Fibroblast of the aortic adventitia (primary cell): ENCODE results near the gene TARS2. TPM values are rescaled to one million over a fixed set of nuclear protein-coding genes. Genes with fewer than 3 reads are reported as not detected.

Source experiments
- DNase-seq: peaks from one replicate; pipeline ENCODE4 v3.0.0-alpha.2; 2010; ENCODE audit warnings: low read depth
- H3K4me3 ChIP-seq: 2 replicates; pipeline ENCODE4 v1.5.1; 2011; ENCODE audit warnings: low read depth, mild to moderate bottlenecking, control low read depth, low read length, moderate library complexity
- CTCF ChIP-seq: IDR thresholded peaks from 2 replicates; pipeline ENCODE4 v1.5.1; 2011; ENCODE audit warnings: mild to moderate bottlenecking, low read length, control low read depth, inconsistent platforms; ENCODE audit not compliant: insufficient read depth
- total RNA-seq: library from RNA; depleted of rRNA; stranded (reverse); fragments of >200 nt; gene quantifications from 2 replicates; pipeline ENCODE4 v1.2.3, GENCODE V29; 2012; ENCODE audit warnings: low replicate concordance

TARS2 gene
- total RNA-seq, 1 donor, result 15.9 TPM

GRCh38 chr1:150513351-150513791 is 26.2 kb downstream of the TARS2 start:
- no peak for DNase-seq
- TF ChIP-seq CTCF, result no peak
- no peak overlapping the region for H3K4me3 ChIP-seq

GRCh38 chr1:150514260-150514659 is 27.0 kb downstream of the TARS2 start:
- DNase-seq, result no peak

GRCh38 chr1:150514913-150515327 is 27.7 kb downstream of the TARS2 start:
- DNase-seq, result no peak
- peak overlapping the region; percentile 70 for H3K4me3 ChIP-seq
- no peak for TF ChIP-seq CTCF

More at GRCh38 chr1:150514260-150514659, 27.0 kb downstream of the TARS2 start:
- no peak overlapping the region for H3K4me3 ChIP-seq
- TF ChIP-seq CTCF, result no peak

- TF ChIP-seq CTCF, result peak; percentile 10
- peak within 1 kb of the TSS; percentile 70 for H3K4me3 ChIP-seq
Measured at GRCh38 chr1:150515328-150516049, 28.3 kb downstream of the TARS2 start, which contains the start of gene FALEC. TSS of gene FALEC (plus strand) at chr1:150515752.

GRCh38 chr1:150516050-150516591 is 28.9 kb downstream of the TARS2 start:
- peak; percentile 15 for TF ChIP-seq CTCF
- H3K4me3 ChIP-seq, result peak overlapping the region; percentile 70
- DNase-seq, result peak; percentile 49

More at GRCh38 chr1:150515328-150516049, 28.3 kb downstream of the TARS2 start, which contains the start of gene FALEC:
- peak; percentile 94 for DNase-seq

GRCh38 chr1:150516616-150517015 is 29.4 kb downstream of the TARS2 start:
- peak; percentile 26 for DNase-seq
- no peak for TF ChIP-seq CTCF
- H3K4me3 ChIP-seq, result peak overlapping the region; percentile 59
